GM21723 (cell line): Measurements from ENCODE around the gene ABHD16A.
"Not testable (repeated sequence)": the region's sequence is repeated elsewhere in the genome, so short reads cannot be mapped to it uniquely, and the experiment has no call there.

ENCODE experiments used
- ATAC-seq: cut with Tn5 transposase; IDR thresholded peaks from one replicate; pipeline ENCODE4 v1.9.1; 2021; ENCODE audit warnings: mild to moderate bottlenecking, moderate library complexity; ENCODE audit not compliant: unreplicated experiment

Gene ABHD16A

DNA sequence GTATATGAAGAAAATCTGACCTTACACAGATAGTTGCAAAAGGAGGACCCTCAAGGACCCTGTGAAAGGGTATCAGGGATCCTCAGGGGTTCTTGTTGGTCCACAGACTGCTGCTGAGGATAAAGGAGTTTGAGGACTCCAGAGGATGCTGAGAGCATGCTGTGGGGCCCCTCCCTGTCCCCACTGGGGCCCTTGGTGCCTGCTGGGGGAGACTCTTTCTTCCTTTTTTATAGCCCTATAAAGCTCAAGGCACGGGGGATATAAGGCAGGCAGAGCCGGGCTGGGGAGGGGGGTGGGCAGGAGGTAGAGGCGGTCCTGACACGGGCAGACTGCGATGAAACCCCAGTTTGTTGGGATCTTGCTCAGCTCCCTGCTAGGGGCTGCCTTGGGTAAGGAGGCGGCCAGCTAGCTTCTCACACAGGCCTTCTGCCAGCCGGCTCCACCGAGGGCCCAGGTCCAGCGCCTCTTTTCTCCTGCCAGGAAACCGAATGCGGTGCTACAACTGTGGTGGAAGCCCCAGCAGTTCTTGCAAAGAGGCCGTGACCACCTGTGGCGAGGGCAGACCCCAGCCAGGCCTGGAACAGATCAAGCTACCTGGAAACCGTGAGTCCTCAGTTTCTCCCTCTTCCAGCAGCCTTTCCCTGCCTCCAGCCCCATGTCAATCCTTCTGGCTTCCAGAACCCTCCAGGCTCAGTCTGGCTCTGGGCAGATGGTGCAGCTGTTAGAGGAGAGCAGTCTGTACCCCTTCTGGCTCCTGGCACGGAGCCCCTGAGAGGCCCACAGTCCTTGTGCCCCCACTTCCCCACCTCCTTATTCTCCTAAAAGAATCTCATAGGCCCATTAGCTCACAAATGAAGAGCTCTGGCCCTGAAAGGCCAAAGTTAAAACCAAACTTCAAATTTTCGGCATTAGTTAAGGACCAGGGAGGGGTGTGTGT lies 12.2 kb upstream of the ABHD16A start, which contains the start of gene LY6G6D:
LY6G6D (plus strand) TSS at position 327 of the 937 bp plus-strand sequence; CDS start at position 335, 8 bp downstream.
- no peak for ATAC-seq

DNA sequence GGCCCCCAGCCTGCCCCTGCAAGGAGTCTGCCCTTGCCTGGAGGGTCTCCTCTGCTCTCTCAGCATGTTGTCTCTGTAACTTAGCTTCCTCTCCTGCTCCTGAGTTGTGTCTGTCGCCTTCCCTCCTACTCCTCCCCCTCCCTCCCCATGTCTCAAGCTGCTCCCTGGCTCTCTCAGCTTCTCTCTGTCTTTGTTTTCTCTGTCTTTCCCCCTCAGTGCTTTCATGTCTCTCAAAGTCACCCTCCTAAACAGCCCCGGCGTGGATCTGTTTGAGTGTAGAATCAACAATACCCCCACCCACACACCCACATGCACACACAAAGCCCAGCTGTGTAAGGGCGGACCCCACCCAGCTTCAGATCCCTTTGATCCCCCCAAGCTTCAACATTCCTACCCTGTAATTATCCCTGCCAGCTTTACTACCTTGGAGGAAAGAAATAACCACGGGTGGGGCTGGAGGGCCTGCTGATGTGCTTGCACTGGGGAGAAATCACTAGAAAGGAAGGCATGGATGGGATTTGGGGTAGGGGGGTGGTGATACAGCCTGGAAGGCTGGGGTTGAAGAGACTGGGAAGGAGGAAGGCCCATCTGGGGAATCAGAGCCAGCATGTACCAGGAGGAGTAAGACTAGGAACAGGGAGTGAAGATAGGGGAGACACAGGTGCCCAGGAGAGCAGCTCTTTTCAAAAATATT lies 11.0 kb upstream of the ABHD16A start:
- ATAC-seq, result no peak

DNA sequence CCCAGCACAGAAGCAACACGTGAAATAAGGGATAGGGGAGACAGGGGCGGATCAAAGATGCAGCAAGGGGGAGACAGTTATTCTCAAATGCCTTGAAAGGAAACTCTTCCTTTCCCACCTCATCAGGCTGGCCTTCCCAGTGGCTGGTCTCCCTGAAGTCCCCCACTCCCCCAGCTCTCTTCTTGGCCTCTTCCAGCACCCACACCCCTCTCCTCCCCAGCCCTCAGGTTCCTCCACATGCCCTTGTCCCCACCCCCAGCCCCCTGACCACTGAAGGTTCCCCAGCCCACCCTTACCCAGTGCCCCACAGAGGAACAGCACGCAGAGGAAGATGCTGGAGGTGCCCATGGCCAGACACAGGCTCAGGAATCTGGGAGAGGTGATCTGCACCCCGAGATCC lies 10.3 kb upstream of the ABHD16A start:
- ATAC-seq, result no peak

DNA sequence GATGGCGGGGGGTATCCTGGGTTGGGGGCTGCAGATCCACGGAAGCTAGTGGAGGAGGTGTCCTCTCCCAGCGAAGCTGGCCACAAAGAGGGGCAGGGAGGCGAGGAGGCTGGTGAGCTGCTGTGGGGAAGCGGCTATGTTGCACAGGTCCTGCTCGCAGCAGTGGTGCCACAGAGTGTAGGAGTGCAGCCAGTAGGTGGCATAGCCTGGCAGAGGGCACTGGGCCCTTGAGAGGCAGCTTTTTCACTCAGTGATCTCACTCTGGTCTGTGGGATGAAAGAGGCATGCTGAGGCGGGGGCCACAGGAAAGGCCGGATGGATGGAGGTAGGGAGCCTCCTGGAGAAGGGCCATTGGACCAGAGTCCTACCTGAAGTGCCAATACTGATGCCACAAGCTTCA lies 9.2 kb upstream of the ABHD16A start:
- ATAC-seq, result no peak

- no peak for ATAC-seq
Measured at GRCh38 chr6:31711233-31711632, 8.1 kb upstream of the ABHD16A start.

- ATAC-seq, result no peak
Measured at GRCh38 chr6:31710523-31711219, 7.5 kb upstream of the ABHD16A start.

- not testable (repeated sequence) for ATAC-seq
Measured at GRCh38 chr6:31709157-31709556, 6.0 kb upstream of the ABHD16A start.

- ATAC-seq, result no peak
Measured at GRCh38 chr6:31708224-31708623, 5.1 kb upstream of the ABHD16A start.

DNA sequence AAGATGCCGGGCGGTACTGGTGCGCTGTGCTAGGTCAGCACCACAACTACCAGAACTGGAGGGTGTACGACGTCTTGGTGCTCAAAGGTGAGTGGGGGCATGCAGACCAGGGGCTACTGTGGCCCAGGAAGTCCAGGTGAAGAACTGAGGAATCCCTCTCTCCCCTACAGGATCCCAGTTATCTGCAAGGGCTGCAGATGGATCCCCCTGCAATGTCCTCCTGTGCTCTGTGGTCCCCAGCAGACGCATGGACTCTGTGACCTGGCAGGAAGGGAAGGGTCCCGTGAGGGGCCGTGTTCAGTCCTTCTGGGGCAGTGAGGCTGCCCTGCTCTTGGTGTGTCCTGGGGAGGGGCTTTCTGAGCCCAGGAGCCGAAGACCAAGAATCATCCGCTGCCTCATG lies 4.6 kb upstream of the ABHD16A start:
- no peak for ATAC-seq

GRCh38 chr6:31706599-31706998 lies 3.5 kb upstream of the ABHD16A start, which contains the start of gene LY6G6F:
LY6G6F (plus strand) TSS chr6:31706866; CDS start chr6:31706907, 41 bp downstream.
- ATAC-seq, result no peak

DNA sequence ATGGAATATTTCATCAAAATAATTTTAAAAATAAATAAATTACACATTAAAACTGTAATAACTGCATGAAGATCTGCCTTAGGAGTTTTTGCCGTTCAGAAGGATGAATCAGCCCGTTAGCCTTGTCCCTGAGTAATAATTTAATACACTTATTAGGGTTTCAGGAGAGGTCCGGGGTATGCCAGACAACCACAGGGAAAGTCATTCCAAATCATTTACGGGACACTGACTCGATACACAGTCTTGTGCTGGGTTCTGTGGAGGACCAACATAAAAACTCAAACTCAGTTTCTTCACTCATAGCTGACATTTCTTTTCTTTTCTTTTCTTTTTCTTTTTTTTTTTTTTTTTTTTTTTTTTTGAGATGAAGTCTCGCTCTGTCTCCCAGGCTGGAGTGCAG lies 2.8 kb upstream of the ABHD16A start:
- ATAC-seq, result no peak

- ATAC-seq, result no peak
Measured at GRCh38 chr6:31702405-31702818, 712 bp downstream of the ABHD16A start.

DNA sequence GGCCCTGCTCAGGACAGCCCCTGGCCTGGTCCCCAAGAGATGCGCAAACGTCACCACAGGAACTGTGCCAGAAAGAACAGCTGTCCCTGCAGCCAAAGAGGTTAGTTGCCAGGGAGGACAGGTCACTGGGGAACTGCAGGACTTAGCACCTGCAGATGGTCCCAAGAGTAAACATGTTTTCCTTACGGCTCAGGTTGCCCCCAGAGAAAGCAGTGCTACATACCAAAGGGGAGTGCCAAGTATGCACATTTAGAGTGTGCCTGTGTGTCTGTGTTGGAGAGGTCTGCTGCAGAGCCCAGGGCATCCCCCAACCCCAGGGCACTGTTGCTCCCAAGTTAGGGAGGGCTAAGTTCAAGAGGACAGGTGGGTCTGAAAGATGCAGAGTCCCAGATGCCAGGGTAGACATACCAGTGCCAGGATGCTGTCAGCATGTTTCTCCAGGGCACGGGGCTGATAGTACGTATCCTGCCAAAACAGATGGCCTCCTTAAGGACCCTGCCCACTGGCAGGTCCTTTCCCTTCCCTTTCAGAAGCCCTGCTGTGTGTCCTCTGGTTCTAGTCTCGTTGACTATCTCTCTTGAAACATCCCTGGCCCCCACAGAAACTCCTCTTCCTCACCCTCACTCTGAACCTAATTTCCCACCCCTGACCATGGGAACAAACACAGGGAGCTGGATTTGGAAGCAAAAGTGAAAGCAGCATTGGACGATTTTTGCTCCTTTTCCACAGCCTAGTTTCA lies 1.3 kb downstream of the ABHD16A start:
- ATAC-seq, result no peak

DNA sequence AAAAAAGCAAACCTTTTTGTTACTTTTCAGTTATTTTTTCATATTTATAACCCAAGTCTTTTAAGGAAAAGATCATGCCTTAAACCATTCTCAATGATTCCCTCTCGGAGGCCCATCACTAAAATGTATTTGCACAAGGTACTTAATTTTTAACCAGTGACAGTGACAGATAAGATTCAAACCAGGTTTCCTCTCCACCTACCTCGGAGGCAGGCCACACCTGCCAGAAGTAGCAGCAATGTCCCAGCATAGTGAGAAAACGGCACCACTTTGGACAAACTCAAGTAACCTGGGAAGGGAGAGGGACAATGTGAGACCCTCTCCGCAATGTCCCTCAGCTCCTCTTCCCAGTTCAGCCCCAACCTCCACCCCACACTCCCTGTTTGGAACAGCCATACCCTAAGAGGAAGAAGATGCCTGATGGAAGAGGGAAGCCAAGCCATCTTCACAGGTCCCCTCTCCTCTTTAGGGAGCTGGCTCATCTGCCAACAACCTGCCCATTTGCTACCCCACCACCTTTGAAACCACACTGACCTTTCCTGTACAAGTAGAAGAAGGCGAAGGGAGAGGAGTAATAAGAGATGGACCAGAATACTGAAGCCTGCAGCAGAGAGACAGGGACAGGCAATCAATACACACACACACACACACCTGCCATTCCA lies 2.3 kb downstream of the ABHD16A start:
- ATAC-seq, result no peak

DNA sequence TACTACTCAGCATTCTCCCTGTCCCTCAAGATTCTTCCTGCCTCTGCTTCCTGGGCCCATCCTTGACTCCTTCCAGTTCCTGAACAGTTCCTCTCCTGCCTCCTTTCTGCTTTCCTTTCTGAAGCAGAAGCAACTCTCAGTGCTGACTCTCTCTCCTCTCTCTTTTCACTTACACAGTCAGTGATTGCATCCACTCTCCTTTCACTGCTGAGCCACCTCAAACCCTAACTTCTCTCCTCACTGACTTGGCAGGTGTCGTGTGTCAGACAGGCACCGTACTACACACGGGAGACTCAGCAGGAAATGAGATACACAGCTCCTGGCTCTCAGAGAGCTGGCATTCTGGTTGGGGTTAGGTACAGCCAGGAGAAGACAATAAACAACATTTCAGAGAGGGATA lies 5.6 kb downstream of the ABHD16A start:
- ATAC-seq, result no peak

DNA sequence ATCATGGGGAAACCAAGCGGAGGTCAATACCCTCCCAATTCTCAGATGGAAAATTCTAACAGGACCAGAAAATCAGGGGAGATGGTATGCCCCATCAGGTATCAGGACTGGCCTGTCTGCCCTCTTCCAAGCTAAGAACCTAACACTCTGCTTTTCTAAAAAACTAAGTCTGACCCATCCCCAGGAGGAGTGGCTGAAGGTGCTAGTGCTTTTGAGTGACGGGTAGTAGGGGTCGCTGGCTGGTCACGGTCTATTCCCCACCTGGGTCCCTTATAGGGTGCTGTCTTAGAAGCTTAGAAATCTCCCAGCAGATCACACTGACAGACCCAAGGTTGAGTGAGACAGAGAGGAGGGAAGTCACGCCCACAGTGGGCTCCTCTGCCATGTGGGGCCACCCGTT lies 9.6 kb downstream of the ABHD16A start:
- ATAC-seq, result no peak

GRCh38 chr6:31692886-31693285 lies 10.2 kb downstream of the ABHD16A start:
- ATAC-seq, result no peak

DNA sequence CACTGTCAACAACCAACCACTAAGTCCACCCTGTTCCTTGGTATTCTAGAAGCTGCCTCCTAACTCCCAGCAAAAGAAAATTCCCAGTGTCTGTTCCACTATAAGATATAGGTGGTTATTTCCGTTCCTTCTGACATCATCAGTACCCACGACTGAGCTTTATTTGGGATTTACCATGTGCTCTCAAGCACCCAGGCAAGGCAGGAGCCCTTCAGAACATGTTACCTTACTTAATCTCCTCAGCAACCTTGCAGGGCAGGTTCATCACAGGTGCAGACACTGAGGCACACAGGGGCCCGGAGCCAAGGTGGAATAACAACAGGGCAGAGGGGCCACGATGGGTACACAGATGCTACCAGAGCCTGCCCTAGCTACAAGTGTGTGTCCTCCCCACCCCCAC lies 10.8 kb downstream of the ABHD16A start:
- no peak for ATAC-seq

DNA sequence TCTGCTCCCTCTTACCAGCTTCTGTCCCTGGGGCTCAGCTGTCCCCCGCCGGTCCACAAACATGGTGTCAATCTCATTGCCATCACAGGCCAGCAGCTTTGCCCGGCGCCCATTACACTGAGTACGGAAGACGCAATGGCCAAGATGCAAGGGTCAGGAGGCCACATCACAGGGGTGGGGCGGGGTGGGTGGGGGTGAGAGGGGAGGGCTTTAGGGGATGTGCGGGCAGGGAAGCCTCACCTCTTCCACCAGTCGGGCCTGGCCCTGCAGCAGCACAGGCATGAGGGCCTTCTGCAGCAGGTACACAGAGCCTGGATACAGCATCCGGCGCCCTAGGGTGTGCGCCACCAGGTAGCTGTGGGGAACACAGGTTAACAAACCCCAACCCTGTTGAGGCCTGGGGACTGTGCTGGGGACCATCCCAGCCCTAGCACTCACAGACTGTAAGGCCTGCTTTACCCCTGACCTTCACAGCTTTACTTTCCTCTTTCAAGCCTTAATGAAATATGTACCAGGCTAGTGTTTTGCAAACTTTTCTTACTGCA lies 11.5 kb downstream of the ABHD16A start:
- ATAC-seq, result no peak

DNA sequence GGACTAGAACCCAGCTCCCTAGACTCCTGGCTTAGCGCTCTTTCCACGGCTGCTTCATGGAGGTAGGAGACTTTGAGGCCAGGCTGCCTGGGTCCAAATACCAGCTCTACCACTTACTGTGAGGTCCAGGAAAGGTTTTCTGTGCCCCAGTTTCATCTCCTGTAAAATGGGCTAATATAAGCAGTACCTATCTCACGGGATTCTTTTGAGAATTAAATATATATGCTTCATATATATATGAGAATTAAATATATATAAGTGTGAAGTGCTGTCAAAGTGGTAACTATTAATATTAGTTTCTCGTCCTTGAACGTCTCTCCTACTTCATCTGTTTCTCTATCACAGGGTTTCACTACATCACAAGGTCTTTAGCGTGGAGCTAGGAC lies 12.1 kb downstream of the ABHD16A start:
- ATAC-seq, result no peak
